Upper lobe of right lung (tissue), 1 donor: ENCODE measurements around the gene CLEC16A. TPM values are rescaled to one million over a fixed set of nuclear protein-coding genes. Genes with fewer than 3 reads are reported as not detected.
A peak's percentile ranks its signal among the peaks of the same experiment; 100 is the strongest.

Source experiments
- ATAC-seq: fragments of 200-7000 bp; cut with Tn5 transposase; one replicate; pipeline ENCODE4 v1.9.1; 2020; ENCODE audit warnings: mild to moderate bottlenecking, moderate library complexity
- DNase-seq: peaks from one replicate; pipeline ENCODE4 v3.0.0-alpha.2; 2020
- H3K27ac ChIP-seq: fragments of 200-600 bp; one replicate; pipeline ENCODE4 v1.8.0; 2022
- H3K27me3 ChIP-seq: fragments of 200-600 bp; one replicate; pipeline ENCODE4 v1.8.0; 2022; ENCODE audit warnings: mild to moderate bottlenecking
- H3K36me3 ChIP-seq: fragments of 200-600 bp; one replicate; pipeline ENCODE4 v1.8.0; 2022
- H3K4me1 ChIP-seq: fragments of 200-600 bp; one replicate; pipeline ENCODE4 v1.8.0; 2022
- H3K4me3 ChIP-seq: fragments of 200-600 bp; one replicate; pipeline ENCODE4 v1.8.0; 2022; ENCODE audit warnings: mild to moderate bottlenecking
- H3K9me3 ChIP-seq: fragments of 200-600 bp; one replicate; pipeline ENCODE4 v1.8.0; 2022
- CTCF ChIP-seq: fragments of 200-600 bp; IDR thresholded peaks from one replicate; pipeline ENCODE4 v1.8.0; 2022; ENCODE audit warnings: antibody characterized with exemption
- intact Hi-C: fragments of 100-400 bp; cut with DNase I; formaldehyde crosslinking; loops from one replicate; pipeline ENCODE4 v1.11.0; 2022
- total RNA-seq: library from RNA; stranded (reverse); fragmentation: NEBNext Ultra II Directional; extraction: Animal tissue kit (Norgen Biotek cat#: 25700); gene quantifications from one replicate; pipeline ENCODE4 v1.2.1, GENCODE V29; 2021
- donor health status: DM: no; HTN: yes; CAD: no; lungs with severe emphysema.

Gene CLEC16A
- total RNA-seq, 1 donor from 2014 or later: 36.9 TPM

- intact Hi-C loops: no loop called here
- no peaks in the 10 kb centered on the region for H3K9me3 ChIP-seq
- no peaks in the 10 kb centered on the region for H3K27me3 ChIP-seq
- no peak overlapping the region for H3K4me3 ChIP-seq
- H3K36me3 ChIP-seq: peaks cover 27% of the 10 kb centered on the region
- H3K4me1 ChIP-seq: peaks cover 8% of the 10 kb centered on the region
- ATAC-seq (no peak), DNase-seq (no peak)
- no peak for TF ChIP-seq CTCF
- H3K27ac ChIP-seq: no peak overlapping the region
These were observed 91.7 kb downstream of the CLEC16A start for GRCh38 chr16:11036040-11036439.

- no peak overlapping the region for H3K4me3 ChIP-seq
- ATAC-seq (no peak), DNase-seq (no peak)
- TF ChIP-seq CTCF: no peak
- no peaks in the 10 kb centered on the region for H3K27me3 ChIP-seq
- intact Hi-C loops: no loop called here
- H3K36me3 ChIP-seq: peaks cover 29% of the 10 kb centered on the region
- H3K27ac ChIP-seq: no peak overlapping the region
- H3K9me3 ChIP-seq: no peaks in the 10 kb centered on the region
- H3K4me1 ChIP-seq: peaks cover 8% of the 10 kb centered on the region
These were observed 92.6 kb downstream of the CLEC16A start for GRCh38 chr16:11036868-11037410.

GRCh38 chr16:11038305-11038704 lies 93.9 kb downstream of the CLEC16A start:
- no peak for TF ChIP-seq CTCF
- intact Hi-C loops: no loop called here
- ATAC-seq: peak; percentile 46
- peak overlapping the region; percentile 1 for H3K27ac ChIP-seq
- no peak overlapping the region for H3K4me3 ChIP-seq
- H3K36me3 ChIP-seq: peaks cover 36% of the 10 kb centered on the region
- no peak for DNase-seq
- no peaks in the 10 kb centered on the region for H3K9me3 ChIP-seq
- H3K4me1 ChIP-seq: peaks cover 3% of the 10 kb centered on the region
- no peaks in the 10 kb centered on the region for H3K27me3 ChIP-seq

- intact Hi-C loops: no loop called here
- Histone ChIP-seq H3K36me3 (peaks cover 41% of the 10 kb centered on the region), H3K9me3 (no peaks in the 10 kb centered on the region), H3K4me1 (no peaks in the 10 kb centered on the region), H3K4me3 (no peak overlapping the region), H3K27ac (peak overlapping the region; percentile 1), H3K27me3 (no peaks in the 10 kb centered on the region)
- DNase-seq (no peak), ATAC-seq (no peak)
- no peak for TF ChIP-seq CTCF
These were observed 94.4 kb downstream of the CLEC16A start for GRCh38 chr16:11038777-11039176.

GRCh38 chr16:11039726-11040125 lies 95.4 kb downstream of the CLEC16A start:
- Histone ChIP-seq H3K36me3 (peaks cover 50% of the 10 kb centered on the region), H3K27me3 (no peaks in the 10 kb centered on the region), H3K4me3 (no peak overlapping the region), H3K27ac (no peak overlapping the region), H3K9me3 (no peaks in the 10 kb centered on the region), H3K4me1 (no peaks in the 10 kb centered on the region)
- no peak for TF ChIP-seq CTCF
- ATAC-seq (no peak), DNase-seq (no peak)
- intact Hi-C loops: no loop called here

- DNase-seq (no peak), ATAC-seq (no peak)
- Histone ChIP-seq H3K9me3 (no peaks in the 10 kb centered on the region), H3K27me3 (no peaks in the 10 kb centered on the region), H3K4me1 (no peaks in the 10 kb centered on the region), H3K4me3 (no peak overlapping the region), H3K36me3 (peaks cover 69% of the 10 kb centered on the region), H3K27ac (no peak overlapping the region)
- intact Hi-C loops: no loop called here
- TF ChIP-seq CTCF: no peak
These were observed 97.8 kb downstream of the CLEC16A start for GRCh38 chr16:11042191-11042590.
